HepG2 (cell line): Measurements from ENCODE around the gene RABGAP1L. TPM values are rescaled to one million over a fixed set of nuclear protein-coding genes. Genes with fewer than 3 reads are reported as not detected.
"Not testable (repeated sequence)": the region's sequence is repeated elsewhere in the genome, so short reads cannot be mapped to it uniquely, and the experiment has no call there.

Source experiments
- ATAC-seq: fragments of 200-7000 bp; cut with Tn5 transposase; 3 replicates; pipeline ENCODE4 v1.9.1; 2020; ENCODE audit warnings: mild to moderate bottlenecking, moderate library complexity
- BruUV-seq: library from RNA; stranded (reverse); fragments of 400-500 nt; replicated peaks from 2 replicates; lab custom pipeline; 2021; lab: Mats Ljungman, UMichigan
- CTCF ChIA-PET: fragments of 300-600 bp; formaldehyde crosslinking; extraction: SDS; loops from one replicate; lab custom pipeline; 2021; ENCODE audit warnings: low total read pairs, inconsistent platforms, low intra/inter-chr PET ratio; lab: Yijun Ruan, JAX
- POLR2A ChIA-PET: fragments of 350-600 bp; sonication (Branson Sonifier 250); formaldehyde crosslinking; loops from one replicate; lab custom pipeline; 2020; ENCODE audit warnings: antibody characterized with exemption, inconsistent platforms; lab: Yijun Ruan, JAX
- DNase-seq: peaks from one replicate; pipeline ENCODE4 v3.0.0-alpha.2; 2015; ENCODE audit warnings: low spot score
- FAIRE-seq: peaks from 3 replicates; lab custom pipeline; 2011; peaks lifted over from hg19 to GRCh38; lab: Jason Lieb, UNC
- H2AFZ ChIP-seq: one replicate; pipeline ENCODE4 v1.6.1; 2011; ENCODE audit warnings: low read length, inconsistent platforms
- H3K27ac ChIP-seq: fragments of 300-600 bp; 3 replicates; pipeline ENCODE4 v1.8.0; 2011; ENCODE audit warnings: mixed run types, mild to moderate bottlenecking, mixed read lengths, low read length, inconsistent platforms; ENCODE audit not compliant: insufficient read depth; ENCODE audit errors: extremely low read length
- H3K27me3 ChIP-seq, 2 experiments: fragments of 200-600 bp in 1 of 2; 2 replicates in 1 of 2; 3 replicates in 1 of 2; pipeline versions ENCODE4 v1.6.0 to v1.8.0; 2011; ENCODE audit warnings: low read length in 2 of 2, mild to moderate bottlenecking in 2 of 2, moderate library complexity in 2 of 2, inconsistent platforms in 1 of 2; ENCODE audit not compliant: insufficient read depth in 2 of 2, control insufficient read depth in 1 of 2
- H3K36me3 ChIP-seq, 2 experiments: fragments of 200-600 bp in 1 of 2; replicated peaks in 1 of 2; 2 replicates in 1 of 2; 3 replicates in 1 of 2; pipeline versions ENCODE4 v1.5.1 to v1.8.0; 2011; ENCODE audit warnings: low read length in 2 of 2, inconsistent platforms in 1 of 2; ENCODE audit not compliant: insufficient read depth in 2 of 2, control insufficient read depth in 1 of 2
- H3K4me1 ChIP-seq: 2 replicates; pipeline ENCODE4 v1.5.1; 2012; ENCODE audit warnings: low read length, inconsistent platforms; ENCODE audit not compliant: insufficient read depth
- H3K4me2 ChIP-seq: 2 replicates; pipeline ENCODE4 v1.6.0; 2011; ENCODE audit warnings: low read depth, low read length, inconsistent platforms
- H3K4me3 ChIP-seq, 3 experiments: fragments of 200-600 bp in 1 of 3; sonication (generic), shearing (Covaris generic) in 1 of 3; replicated peaks in 1 of 3; 2 replicates each; pipeline ENCODE4 v1.5.1; 2011 to 2016; ENCODE audit warnings: low read length in 3 of 3, inconsistent platforms in 2 of 3, low read depth in 2 of 3, mild to moderate bottlenecking in 2 of 3, control low read depth in 1 of 3, mixed read lengths in 1 of 3; ENCODE audit not compliant: insufficient read depth in 1 of 3
- H3K79me2 ChIP-seq: one replicate; pipeline ENCODE4 v1.6.1; 2011; ENCODE audit warnings: low read length, inconsistent platforms; ENCODE audit not compliant: insufficient read depth
- H3K9ac ChIP-seq: 2 replicates; pipeline ENCODE4 v1.6.0; 2011; ENCODE audit warnings: mild to moderate bottlenecking, low read depth, low read length, inconsistent platforms; ENCODE audit not compliant: insufficient read depth
- H3K9me3 ChIP-seq: 2 replicates; pipeline ENCODE4 v1.5.1; 2012; ENCODE audit warnings: mild to moderate bottlenecking, low read length
- H4K20me1 ChIP-seq: 2 replicates; pipeline ENCODE4 v1.6.0; 2011; ENCODE audit warnings: inconsistent platforms, mild to moderate bottlenecking, low read length, moderate library complexity; ENCODE audit not compliant: insufficient read depth
- ELF1 ChIP-seq: sonication (generic); formaldehyde crosslinking; IDR thresholded peaks from 2 replicates; pipeline ENCODE4 v1.4.0; 2020; ENCODE audit warnings: missing genetic modification reagents
- HNF4A ChIP-seq: sonication (generic); formaldehyde crosslinking; IDR thresholded peaks from 2 replicates; pipeline ENCODE4 v1.4.0; 2020; ENCODE audit warnings: missing genetic modification reagents
- NR2C2 ChIP-seq: sonication (generic); formaldehyde crosslinking; IDR thresholded peaks from 2 replicates; pipeline ENCODE4 v1.4.0; 2020; ENCODE audit warnings: missing genetic modification reagents, mild to moderate bottlenecking, moderate library complexity, borderline replicate concordance
- NR2F1 ChIP-seq, 2 experiments: fragments of 450-650 bp in 1 of 2; formaldehyde crosslinking in 1 of 2; IDR thresholded peaks; 2 replicates each; pipeline versions ENCODE4 v1.5.0 to v1.6.1; 2016 to 2020; ENCODE audit warnings: mild to moderate bottlenecking in 1 of 2, missing compliant biosample characterization in 1 of 2, missing genetic modification reagents in 1 of 2, moderate library complexity in 1 of 2
- POGZ ChIP-seq: sonication (generic); formaldehyde crosslinking; IDR thresholded peaks from 2 replicates; pipeline ENCODE4 v1.4.0; 2020; ENCODE audit warnings: mild to moderate bottlenecking, missing genetic modification reagents
- TCF7 ChIP-seq: sonication (generic); IDR thresholded peaks from 2 replicates; pipeline ENCODE4 v1.6.1; 2016; ENCODE audit warnings: antibody characterized with exemption, low read depth
- ZMYM4 ChIP-seq: sonication (generic); formaldehyde crosslinking; IDR thresholded peaks from 2 replicates; pipeline ENCODE4 v1.8.1; 2023; ENCODE audit warnings: mild to moderate bottlenecking, missing genetic modification reagents
- ZNF563 ChIP-seq: sonication (generic); formaldehyde crosslinking; IDR thresholded peaks from 2 replicates; pipeline ENCODE4 v1.8.0; 2022; ENCODE audit warnings: mild to moderate bottlenecking, moderate library complexity, missing genetic modification reagents
- WGBS: methylation state at CpG from one replicate; pipeline ENCODE4 v1.1.6; 2017; ENCODE audit warnings: low lambda C conversion rate; 5-methylcytosine and 5-hydroxymethylcytosine counted together
- in situ Hi-C: cut with HindIII; loops from 2 replicates; pipeline ENCODE4 v1.10.0; 2017; ENCODE audit warnings: low pct_unique_long_range_greater_than_20kb; ENCODE audit not compliant: extremely low pct_ligation_motif_present
- intact Hi-C: fragments of 100-400 bp; cut with micrococcal nuclease; formaldehyde crosslinking; loops from one replicate; pipeline ENCODE4 v1.10.0; 2022; ENCODE audit not compliant: unreplicated experiment
- polyA plus RNA-seq, 8 experiments: library from polyadenylated mRNA; depleted of rRNA in 3 of 8; stranded (reverse) in 7 of 8; unstranded in 1 of 8; fragments of >200 nt; fragmentation: Illumina TruSeq in 4 of 8; extraction: Trizol in 4 of 8; gene quantifications; 2 replicates each; pipeline versions ENCODE4 v1.2.1 to v1.2.3, GENCODE V29; 2011 to 2016; ENCODE audit warnings: low read depth in 4 of 8, missing spikeins in 1 of 8, mixed read lengths in 1 of 8; ENCODE audit not compliant: insufficient read depth in 1 of 8
- total RNA-seq, 5 experiments: library from RNA; depleted of rRNA; stranded (reverse); fragments of >200 nt; fragmentation: Illumina TruSeq; extraction: Trizol; gene quantifications; 2 replicates each; pipeline ENCODE4 v1.2.3, GENCODE V29; 2016; ENCODE audit warnings: low read depth in 1 of 5
- TF ChIP-seq, protein P1 (sequence below): sonication (generic); formaldehyde crosslinking; IDR thresholded peaks from 2 replicates; pipeline ENCODE4 v1.4.0; 2020; ENCODE audit warnings: missing genetic modification reagents, borderline replicate concordance
- TF ChIP-seq, protein P2 (sequence below): IDR thresholded peaks from 2 replicates; pipeline ENCODE4 v1.6.1; 2016; ENCODE audit warnings: low read depth

RABGAP1L gene
- total and polyA plus RNA-seq, 2 of the 13 experiments (the other 11 are each of a cell fraction or from before 2014, with no cell fraction given): 7.9 to 22.6 TPM

DNA sequence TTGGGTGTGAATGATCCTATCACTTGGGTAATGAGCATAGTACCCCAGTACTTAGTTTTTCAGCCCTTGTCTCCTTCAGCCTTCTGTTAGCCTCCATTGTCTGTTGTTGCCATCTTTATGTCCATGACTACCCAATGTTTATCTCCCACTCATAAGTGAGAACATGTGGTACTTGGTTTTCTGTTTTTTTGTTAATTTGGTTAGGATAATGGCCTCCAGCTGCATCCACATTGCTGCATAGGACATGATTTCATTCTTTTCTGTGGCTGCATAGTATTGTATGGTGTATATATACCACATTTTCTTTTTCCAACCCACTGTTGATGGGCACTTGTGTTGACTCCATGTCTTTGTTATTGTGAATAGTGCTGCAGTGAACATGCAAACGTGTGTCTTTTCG is 248.8 kb downstream of the RABGAP1L start:
- no peaks in the 10 kb centered on the region for H3K79me2 ChIP-seq
- FAIRE-seq: no peak
- H3K9ac ChIP-seq: no peak overlapping the region
- ChIA-PET CTCF (no interaction called here), POLR2A (no interaction called here)
- no peaks in the 10 kb centered on the region for H4K20me1 ChIP-seq
- no peaks in the 10 kb centered on the region for H3K36me3 ChIP-seq
- no peaks in the 10 kb centered on the region; the same call in 1 of the 2 replicates for H3K4me1 ChIP-seq
- BruUV-seq: no TSS peak
- no peaks in the 10 kb centered on the region for H3K27me3 ChIP-seq
- no peak overlapping the region for H3K4me3 ChIP-seq
- no peak overlapping the region for H2AFZ ChIP-seq
- 80% methylated on average over 2 of the region's 2 CpGs for WGBS
- H3K27ac ChIP-seq: no peak overlapping the region
- ATAC-seq: no peak
- no peak for TF ChIP-seq ZNF563 (CRISPR knock-in tag)
- TF ChIP-seq ELF1 (CRISPR knock-in tag): no peak
- TF ChIP-seq, protein P1, sequence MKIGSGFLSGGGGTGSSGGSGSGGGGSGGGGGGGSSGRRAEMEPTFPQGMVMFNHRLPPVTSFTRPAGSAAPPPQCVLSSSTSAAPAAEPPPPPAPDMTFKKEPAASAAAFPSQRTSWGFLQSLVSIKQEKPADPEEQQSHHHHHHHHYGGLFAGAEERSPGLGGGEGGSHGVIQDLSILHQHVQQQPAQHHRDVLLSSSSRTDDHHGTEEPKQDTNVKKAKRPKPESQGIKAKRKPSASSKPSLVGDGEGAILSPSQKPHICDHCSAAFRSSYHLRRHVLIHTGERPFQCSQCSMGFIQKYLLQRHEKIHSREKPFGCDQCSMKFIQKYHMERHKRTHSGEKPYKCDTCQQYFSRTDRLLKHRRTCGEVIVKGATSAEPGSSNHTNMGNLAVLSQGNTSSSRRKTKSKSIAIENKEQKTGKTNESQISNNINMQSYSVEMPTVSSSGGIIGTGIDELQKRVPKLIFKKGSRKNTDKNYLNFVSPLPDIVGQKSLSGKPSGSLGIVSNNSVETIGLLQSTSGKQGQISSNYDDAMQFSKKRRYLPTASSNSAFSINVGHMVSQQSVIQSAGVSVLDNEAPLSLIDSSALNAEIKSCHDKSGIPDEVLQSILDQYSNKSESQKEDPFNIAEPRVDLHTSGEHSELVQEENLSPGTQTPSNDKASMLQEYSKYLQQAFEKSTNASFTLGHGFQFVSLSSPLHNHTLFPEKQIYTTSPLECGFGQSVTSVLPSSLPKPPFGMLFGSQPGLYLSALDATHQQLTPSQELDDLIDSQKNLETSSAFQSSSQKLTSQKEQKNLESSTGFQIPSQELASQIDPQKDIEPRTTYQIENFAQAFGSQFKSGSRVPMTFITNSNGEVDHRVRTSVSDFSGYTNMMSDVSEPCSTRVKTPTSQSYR (CRISPR knock-in tag): no peak
- TF ChIP-seq, all 625 proteins: peak for 0
- in situ Hi-C loops (no loop called here), intact Hi-C loops (no loop called here)
- no peak for DNase-seq
- H3K9me3 ChIP-seq: no peaks in the 10 kb centered on the region
- H3K4me2 ChIP-seq: no peak overlapping the region

DNA sequence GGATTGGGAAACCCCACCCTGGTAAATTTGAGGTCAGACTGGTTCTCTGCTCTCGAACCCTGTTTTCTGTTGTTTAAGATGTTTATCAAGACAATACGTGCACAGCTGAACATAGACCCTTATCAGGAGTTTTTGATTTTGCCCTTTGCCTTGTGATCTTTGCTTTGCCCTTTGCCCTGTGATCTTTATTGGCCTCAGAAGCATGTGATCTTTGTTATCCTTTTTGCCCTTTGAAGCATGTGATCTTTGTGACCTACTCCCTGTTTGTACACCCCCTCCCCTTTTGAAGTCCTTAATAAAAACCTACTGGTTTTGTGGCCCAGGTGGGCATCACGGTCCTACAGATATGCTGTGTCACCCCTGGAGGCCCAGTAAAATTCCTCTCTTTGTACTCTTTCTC is 250.5 kb downstream of the RABGAP1L start:
- POLR2A ChIA-PET, CTCF ChIA-PET, in situ Hi-C loops, H3K27ac ChIP-seq: not testable (repeated sequence)
- WGBS: 76% methylated on average over 2 of the region's 3 CpGs
- peak; percentile 48 for TF ChIP-seq HNF4A (CRISPR knock-in tag)
- 0 out of 2 replicates have a peak, but pooled peaks have one; percentile 37 for TF ChIP-seq ZMYM4 (CRISPR knock-in tag)
- TF ChIP-seq POGZ (CRISPR knock-in tag): peak; percentile 55
- 0 out of 2 replicates have a peak, but pooled peaks have one; percentile 27 for TF ChIP-seq NR2C2 (CRISPR knock-in tag)
- TF ChIP-seq, protein P2, sequence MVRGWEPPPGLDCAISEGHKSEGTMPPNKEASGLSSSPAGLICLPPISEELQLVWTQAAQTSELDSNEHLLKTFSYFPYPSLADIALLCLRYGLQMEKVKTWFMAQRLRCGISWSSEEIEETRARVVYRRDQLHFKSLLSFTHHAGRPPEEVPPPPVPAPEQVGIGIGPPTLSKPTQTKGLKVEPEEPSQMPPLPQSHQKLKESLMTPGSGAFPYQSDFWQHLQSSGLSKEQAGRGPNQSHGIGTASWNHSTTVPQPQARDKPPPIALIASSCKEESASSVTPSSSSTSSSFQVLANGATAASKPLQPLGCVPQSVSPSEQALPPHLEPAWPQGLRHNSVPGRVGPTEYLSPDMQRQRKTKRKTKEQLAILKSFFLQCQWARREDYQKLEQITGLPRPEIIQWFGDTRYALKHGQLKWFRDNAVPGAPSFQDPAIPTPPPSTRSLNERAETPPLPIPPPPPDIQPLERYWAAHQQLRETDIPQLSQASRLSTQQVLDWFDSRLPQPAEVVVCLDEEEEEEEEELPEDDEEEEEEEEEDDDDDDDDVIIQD: peak; percentile 86; the same call in 1 of the 2 replicates
- peak in 1 of 2 experiments; percentile 35; a peak in 1 of 4 replicates for TF ChIP-seq NR2F1 (CRISPR knock-in tag; IDR thresholded peaks at IDR 0.05)
- TF ChIP-seq TCF7: peak; percentile 19; the same call in 1 of the 2 replicates
- TF ChIP-seq, all 625 proteins: peak for 7; not testable (repeated sequence) for 618
- H3K4me1 ChIP-seq, intact Hi-C loops, DNase-seq, BruUV-seq, H3K9me3 ChIP-seq, H2AFZ ChIP-seq, FAIRE-seq, H3K9ac ChIP-seq, H3K27me3 ChIP-seq, H3K4me2 ChIP-seq, H4K20me1 ChIP-seq, H3K4me3 ChIP-seq, ATAC-seq, H3K79me2 ChIP-seq, H3K36me3 ChIP-seq: not testable (repeated sequence)
